GM18511 (cell line): ENCODE data around the gene TM4SF20.

Experiments used
- ATAC-seq: cut with Tn5 transposase; IDR thresholded peaks from one replicate; pipeline ENCODE4 v1.9.1; 2021; ENCODE audit warnings: mild to moderate bottlenecking, moderate library complexity; ENCODE audit not compliant: unreplicated experiment

Gene TM4SF20

GRCh38 chr2:227323818-227324217, 55.3 kb downstream of the TM4SF20 start:
- no peak for ATAC-seq

- no peak for ATAC-seq
Observed at GRCh38 chr2:227322530-227323205, 56.4 kb downstream of the TM4SF20 start.

- ATAC-seq, result no peak
Observed at GRCh38 chr2:227320305-227321094, 58.6 kb downstream of the TM4SF20 start.

GRCh38 chr2:227317834-227318233, 61.3 kb downstream of the TM4SF20 start:
- ATAC-seq, result no peak

- ATAC-seq, result no peak
Observed at GRCh38 chr2:227313310-227313709, 65.8 kb downstream of the TM4SF20 start.

- no peak for ATAC-seq
Observed at GRCh38 chr2:227312579-227312978, 66.5 kb downstream of the TM4SF20 start.
